T-helper 2 cell (primary cell): ENCODE results near the gene HHAT.

ENCODE experiments used
- DNase-seq, 5 experiments: peaks; one replicate each; pipeline versions ENCODE4 v3.0.0 to v3.0.0-alpha.2; 2012 to 2022

HHAT gene

GRCh38 chr1:210445931-210446330 lies 117.2 kb downstream of the HHAT start:
- no peak for DNase-seq

GRCh38 chr1:210446479-210446878 lies 117.8 kb downstream of the HHAT start:
- DNase-seq = peak in 4 of 5 experiments; percentile 42 to 86 (median 70)

- no peak for DNase-seq
Measured at GRCh38 chr1:210447456-210448057, 118.9 kb downstream of the HHAT start.

GRCh38 chr1:210448297-210448892 lies 119.7 kb downstream of the HHAT start:
- peak in 1 of 5 experiments; percentile 30 for DNase-seq

- no peak for DNase-seq
Measured at GRCh38 chr1:210455840-210456603, 127.3 kb downstream of the HHAT start.

GRCh38 chr1:210456731-210457255 lies 128.1 kb downstream of the HHAT start:
- no peak for DNase-seq

- no peak for DNase-seq
Measured at GRCh38 chr1:210457568-210457967, 128.9 kb downstream of the HHAT start.

- DNase-seq = peak in 2 of 5 experiments; percentile 1 to 80
Measured at GRCh38 chr1:210464519-210465039, 135.9 kb downstream of the HHAT start.

GRCh38 chr1:210465150-210465549 lies 136.4 kb downstream of the HHAT start:
- DNase-seq = no peak

GRCh38 chr1:210467440-210468043 lies 138.8 kb downstream of the HHAT start:
- DNase-seq = no peak

- DNase-seq = no peak
Measured at GRCh38 chr1:210469441-210469840, 140.7 kb downstream of the HHAT start.

GRCh38 chr1:210475321-210475720 lies 146.6 kb downstream of the HHAT start:
- DNase-seq = no peak

GRCh38 chr1:210475806-210476205 lies 147.1 kb downstream of the HHAT start:
- DNase-seq = no peak

- DNase-seq = no peak
Measured at GRCh38 chr1:210476730-210477129, 148.0 kb downstream of the HHAT start.

- no peak for DNase-seq
Measured at GRCh38 chr1:210477328-210477924, 148.7 kb downstream of the HHAT start.

GRCh38 chr1:210478820-210479219 lies 150.1 kb downstream of the HHAT start:
- no peak for DNase-seq

GRCh38 chr1:210482491-210482890 lies 153.8 kb downstream of the HHAT start:
- DNase-seq = no peak

- no peak for DNase-seq
Measured at GRCh38 chr1:210482945-210483617, 154.4 kb downstream of the HHAT start.

GRCh38 chr1:210483821-210484220 lies 155.1 kb downstream of the HHAT start:
- DNase-seq = no peak

GRCh38 chr1:210487021-210487420 lies 158.3 kb downstream of the HHAT start:
- DNase-seq = no peak

GRCh38 chr1:210489491-210489890 lies 160.8 kb downstream of the HHAT start:
- DNase-seq = no peak

- no peak for DNase-seq
Measured at GRCh38 chr1:210490781-210491180, 162.1 kb downstream of the HHAT start.
